ENCODE measurements around the gene TSTD2. TPM values are rescaled to one million over a fixed set of nuclear protein-coding genes. Genes with fewer than 3 reads are reported as not detected.
A peak's percentile ranks its signal among the peaks of the same experiment; 100 is the strongest.
"Not testable (repeated sequence)": the region's sequence is repeated elsewhere in the genome, so short reads cannot be mapped to it uniquely, and the experiment has no call there.

TSTD2 gene
- total and polyA plus RNA-seq, 5 experiments from 2014 or later = 7.0 to 26.5 (median 8.9) TPM

GRCh38 chr9:97628668-97629067 is 4.5 kb downstream of the TSTD2 start:
- no peak overlapping the region for H3K4me3 Mint-ChIP-seq
- H3K27ac Mint-ChIP-seq = peak overlapping the region in 3 of 10 donors; percentile 48 to 53 (median 51)
- ATAC-seq (no peak), DNase-seq (no peak)
- peaks cover 21 to 41% (median 30%) of the 10 kb centered on the region in 4 donors for H3K4me1 Mint-ChIP-seq
- POLR2A ChIA-PET = interaction anchor here (0.6 kb wide), 1 partner anchor 1010 kb away, joined by 4 read pairs; no protein-coding TSS in a partner anchor
- H3K36me3 Mint-ChIP-seq = peaks cover 0 to 36% (median 4%) of the 10 kb centered on the region in 3 donors
- H3K27me3 Mint-ChIP-seq = no peaks in the 10 kb centered on the region
- H3K9me3 Mint-ChIP-seq = no peaks in the 10 kb centered on the region

- Mint-ChIP-seq H3K9me3 (no peaks in the 10 kb centered on the region), H3K4me1 (peaks cover 17 to 39% (median 27%) of the 10 kb centered on the region in 4 donors), H3K27ac (no peak overlapping the region), H3K36me3 (peaks cover 0 to 41% (median 4%) of the 10 kb centered on the region in 3 donors), H3K27me3 (no peaks in the 10 kb centered on the region), H3K4me3 (no peak overlapping the region)
- ATAC-seq (no peak), DNase-seq (no peak)
- POLR2A ChIA-PET = no interaction called here
Measured at GRCh38 chr9:97627624-97628023, 5.5 kb downstream of the TSTD2 start.

DNA sequence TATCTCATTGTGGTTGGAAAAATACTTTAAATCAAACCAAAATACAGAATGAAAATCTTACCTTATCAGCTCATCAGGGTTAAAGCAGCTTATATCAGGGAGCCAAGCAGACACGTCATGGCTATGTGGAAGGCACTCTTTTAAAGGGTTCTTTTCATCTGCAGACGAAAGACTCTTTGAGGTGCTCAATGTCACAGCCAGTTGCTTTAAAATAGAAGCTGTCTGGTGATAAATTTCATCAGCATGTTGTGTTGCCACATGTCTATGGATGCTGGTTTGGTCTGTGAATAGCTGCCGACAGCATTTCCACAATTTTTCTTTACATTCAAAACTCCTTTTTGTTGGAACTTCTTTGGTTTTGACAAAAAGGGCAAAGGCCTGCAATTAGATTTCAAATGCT is 7.5 kb downstream of the TSTD2 start:
- Mint-ChIP-seq H3K4me1 (peaks cover 8 to 24% (median 17%) of the 10 kb centered on the region in 4 donors), H3K36me3 (peaks cover 0 to 52% (median 5%) of the 10 kb centered on the region in 3 donors)

DNA sequence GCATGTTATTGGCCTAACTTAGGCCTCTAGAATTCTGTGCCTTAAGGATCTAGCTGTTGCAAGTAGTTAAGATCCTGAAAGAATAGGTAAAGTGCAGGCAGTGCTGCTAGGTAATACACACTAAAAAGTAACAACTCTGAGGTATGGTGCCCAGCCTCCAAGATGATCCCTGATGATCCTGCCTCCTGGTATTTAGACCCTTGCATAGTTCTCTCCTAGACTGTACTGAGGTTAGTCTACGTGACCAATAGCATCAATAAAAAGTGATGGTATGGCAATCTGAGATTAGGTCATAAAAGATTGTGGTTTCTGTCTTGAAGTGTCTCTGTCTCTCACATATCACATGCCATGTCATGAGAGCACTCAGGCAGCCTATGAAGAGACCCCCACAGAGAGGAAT is 9.2 kb downstream of the TSTD2 start:
- H3K27me3 Mint-ChIP-seq = no peaks in the 10 kb centered on the region
- peaks cover 0 to 58% (median 11%) of the 10 kb centered on the region in 3 donors for H3K36me3 Mint-ChIP-seq
- POLR2A ChIA-PET = interaction anchor here (1.0 kb wide), 1 partner anchor 73 kb away, joined by 3 read pairs; the partner anchor contains the start of gene XPA
- peaks cover 3 to 13% (median 9%) of the 10 kb centered on the region in 4 donors for H3K4me1 Mint-ChIP-seq
- DNase-seq (no peak), ATAC-seq (no peak)
- H3K27ac Mint-ChIP-seq = no peak overlapping the region
- H3K9me3 Mint-ChIP-seq = no peaks in the 10 kb centered on the region
- no peak overlapping the region for H3K4me3 Mint-ChIP-seq

More for the DNA sequence above, 7.5 kb downstream of the TSTD2 start:
- H3K9me3 Mint-ChIP-seq = no peaks in the 10 kb centered on the region
- ATAC-seq (no peak), DNase-seq (no peak)
- H3K4me3 Mint-ChIP-seq = no peak overlapping the region
- no peaks in the 10 kb centered on the region for H3K27me3 Mint-ChIP-seq
- POLR2A ChIA-PET = no interaction called here
- H3K27ac Mint-ChIP-seq = no peak overlapping the region

- H3K27me3 Mint-ChIP-seq, H3K4me3 Mint-ChIP-seq: not testable (repeated sequence)
Measured at GRCh38 chr9:97622483-97622882, 10.7 kb downstream of the TSTD2 start.

DNA sequence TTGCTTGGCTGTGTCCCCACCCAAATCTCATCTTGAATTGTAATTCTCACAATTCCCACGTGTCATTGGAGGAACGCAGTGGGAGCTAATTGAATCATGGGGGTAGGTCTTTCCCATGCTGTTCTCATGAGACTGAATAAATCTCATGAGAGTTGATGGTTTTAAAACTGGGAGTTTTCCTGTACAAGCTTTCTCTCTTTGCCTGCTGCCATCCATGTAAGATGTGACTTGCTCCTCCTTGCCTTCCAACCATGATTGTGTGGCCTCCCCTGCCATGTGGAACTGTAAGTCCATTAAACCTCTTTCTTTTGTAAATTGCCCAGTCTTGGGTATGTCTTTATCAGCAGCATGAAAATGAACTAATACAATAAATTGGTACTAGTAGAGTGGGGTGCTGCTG is 13.1 kb downstream of the TSTD2 start:
- H3K4me3 Mint-ChIP-seq, ATAC-seq, DNase-seq, H3K27me3 Mint-ChIP-seq, H3K9me3 Mint-ChIP-seq, H3K27ac Mint-ChIP-seq, POLR2A ChIA-PET: not testable (repeated sequence)
- H3K4me1 Mint-ChIP-seq = peaks cover 0 to 12% (median 1%) of the 10 kb centered on the region in 4 donors
- H3K36me3 Mint-ChIP-seq = peaks cover 0 to 65% (median 11%) of the 10 kb centered on the region in 3 donors

More at GRCh38 chr9:97622483-97622882, 10.7 kb downstream of the TSTD2 start:
- POLR2A ChIA-PET, DNase-seq, ATAC-seq, H3K4me1 Mint-ChIP-seq, H3K9me3 Mint-ChIP-seq: not testable (repeated sequence)
- Mint-ChIP-seq H3K36me3 (peaks cover 0 to 63% (median 11%) of the 10 kb centered on the region in 3 donors), H3K27ac (peak overlapping the region in 2 of 10 donors; percentile 19 to 56)

DNA sequence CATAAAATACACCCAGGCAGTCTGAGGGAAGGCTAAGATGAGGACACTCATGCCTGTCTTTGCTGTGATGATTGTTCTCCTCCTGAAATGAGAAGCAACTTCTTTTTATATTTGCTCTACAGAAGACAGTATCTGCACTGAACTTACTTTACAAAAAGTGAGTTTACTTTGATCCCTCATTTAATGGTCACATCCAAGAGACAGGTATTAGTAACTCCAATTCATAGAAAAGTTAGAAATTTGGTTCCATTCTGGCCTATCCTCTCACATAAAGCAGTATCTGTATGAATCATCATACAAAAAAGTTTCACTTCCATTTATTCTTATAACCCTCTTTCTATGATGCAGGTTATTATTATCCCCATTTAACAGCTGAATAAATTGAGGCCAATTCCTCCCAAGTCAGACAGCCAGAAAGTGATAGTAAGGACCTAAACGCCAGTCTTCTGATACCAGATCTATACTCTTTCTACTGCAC is 15.2 kb downstream of the TSTD2 start:
- no peaks in the 10 kb centered on the region for H3K27me3 Mint-ChIP-seq
- POLR2A ChIA-PET = no interaction called here
- no peak for ATAC-seq
- DNase-seq = no peak
- no peak overlapping the region for H3K27ac Mint-ChIP-seq
- H3K9me3 Mint-ChIP-seq = no peaks in the 10 kb centered on the region
- no peak overlapping the region for H3K4me3 Mint-ChIP-seq
- H3K36me3 Mint-ChIP-seq = peaks cover 0 to 56% (median 8%) of the 10 kb centered on the region in 3 donors
- peaks cover 0 to 10% (median 1%) of the 10 kb centered on the region in 4 donors for H3K4me1 Mint-ChIP-seq

GRCh38 chr9:97615439-97616072 is 17.6 kb downstream of the TSTD2 start:
- DNase-seq (peak; percentile 14 to 77 (median 54)), ATAC-seq (peak; percentile 58 to 59)
- peak overlapping the region in 1 of 10 donors; percentile 63 for H3K27ac Mint-ChIP-seq
- H3K4me3 Mint-ChIP-seq = peak overlapping the region in 1 of 10 donors; percentile 2
- peaks cover 0 to 65% (median 6%) of the 10 kb centered on the region in 3 donors for H3K36me3 Mint-ChIP-seq
- no peaks in the 10 kb centered on the region for H3K27me3 Mint-ChIP-seq
- H3K9me3 Mint-ChIP-seq = no peaks in the 10 kb centered on the region
- peaks cover 0 to 6% (median 1%) of the 10 kb centered on the region in 4 donors for H3K4me1 Mint-ChIP-seq
- POLR2A ChIA-PET = no interaction called here

DNA sequence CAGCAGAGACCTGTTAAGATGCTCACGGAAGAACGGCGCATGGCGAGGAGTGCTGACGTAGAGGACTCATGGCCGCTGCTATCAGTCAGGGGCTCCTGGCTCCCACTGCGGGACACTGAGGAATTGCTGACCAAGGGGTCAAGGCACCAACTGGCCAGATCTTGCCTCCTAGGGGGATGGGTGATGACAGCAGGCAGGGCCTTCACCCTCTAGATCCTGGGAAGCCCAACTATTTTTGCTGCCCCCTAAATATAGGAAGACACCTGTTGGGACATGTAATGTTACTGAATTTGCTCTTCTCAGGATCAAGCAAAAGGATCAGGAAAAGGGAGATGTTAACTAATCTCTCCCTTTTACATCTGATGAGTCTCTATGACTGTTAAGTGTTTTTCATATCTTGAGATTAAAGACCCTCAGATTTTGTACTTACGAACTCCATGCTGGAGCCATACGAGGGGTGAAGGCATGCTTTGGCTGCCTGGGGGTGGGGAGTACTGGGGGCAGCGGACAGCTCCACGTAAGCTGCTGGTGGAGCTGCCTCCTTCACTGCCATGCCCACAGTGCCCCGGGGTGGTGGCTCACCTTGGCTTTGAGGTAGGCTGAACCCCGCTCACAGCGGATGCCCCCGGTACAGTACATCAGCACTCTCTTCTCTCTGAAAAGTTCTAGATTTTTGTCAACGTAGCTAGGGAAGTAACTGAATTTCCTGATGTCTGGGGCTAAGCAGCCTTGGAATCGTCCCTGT is 28.1 kb downstream of the TSTD2 start:
- no peak for DNase-seq
- no peak for ATAC-seq
- no peak overlapping the region for H3K4me3 Mint-ChIP-seq
- H3K36me3 Mint-ChIP-seq = peaks cover 0 to 76% (median 9%) of the 10 kb centered on the region in 3 donors
- H3K4me1 Mint-ChIP-seq = peaks cover 0 to 2% (median 0%) of the 10 kb centered on the region in 4 donors
- no peaks in the 10 kb centered on the region for H3K27me3 Mint-ChIP-seq
- POLR2A ChIA-PET = no interaction called here
- no peaks in the 10 kb centered on the region for H3K9me3 Mint-ChIP-seq
- H3K27ac Mint-ChIP-seq = peak overlapping the region in 3 of 10 donors; percentile 6 to 32 (median 25)

- Mint-ChIP-seq H3K27ac (peak overlapping the region in 3 of 10 donors; percentile 6 to 50 (median 43)), H3K36me3 (peaks cover 0 to 70% (median 9%) of the 10 kb centered on the region in 3 donors), H3K4me3 (no peak overlapping the region), H3K4me1 (peaks cover 5 to 7% (median 6%) of the 10 kb centered on the region in 4 donors), H3K9me3 (no peaks in the 10 kb centered on the region), H3K27me3 (no peaks in the 10 kb centered on the region)
- ATAC-seq (no peak), DNase-seq (no peak)
- POLR2A ChIA-PET = no interaction called here
Measured at GRCh38 chr9:97602430-97602829, 30.7 kb downstream of the TSTD2 start.

GRCh38 chr9:97601228-97601898 is 31.8 kb downstream of the TSTD2 start:
- no peak for DNase-seq
- H3K36me3 Mint-ChIP-seq = peaks cover 0 to 65% (median 9%) of the 10 kb centered on the region in 3 donors
- no peak for ATAC-seq
- no peak overlapping the region for H3K4me3 Mint-ChIP-seq
- H3K4me1 Mint-ChIP-seq = peaks cover 5 to 9% (median 6%) of the 10 kb centered on the region in 4 donors
- POLR2A ChIA-PET = no interaction called here
- peak overlapping the region in 1 of 10 donors; percentile 51 for H3K27ac Mint-ChIP-seq
- H3K9me3 Mint-ChIP-seq = no peaks in the 10 kb centered on the region
- H3K27me3 Mint-ChIP-seq = no peaks in the 10 kb centered on the region

DNA sequence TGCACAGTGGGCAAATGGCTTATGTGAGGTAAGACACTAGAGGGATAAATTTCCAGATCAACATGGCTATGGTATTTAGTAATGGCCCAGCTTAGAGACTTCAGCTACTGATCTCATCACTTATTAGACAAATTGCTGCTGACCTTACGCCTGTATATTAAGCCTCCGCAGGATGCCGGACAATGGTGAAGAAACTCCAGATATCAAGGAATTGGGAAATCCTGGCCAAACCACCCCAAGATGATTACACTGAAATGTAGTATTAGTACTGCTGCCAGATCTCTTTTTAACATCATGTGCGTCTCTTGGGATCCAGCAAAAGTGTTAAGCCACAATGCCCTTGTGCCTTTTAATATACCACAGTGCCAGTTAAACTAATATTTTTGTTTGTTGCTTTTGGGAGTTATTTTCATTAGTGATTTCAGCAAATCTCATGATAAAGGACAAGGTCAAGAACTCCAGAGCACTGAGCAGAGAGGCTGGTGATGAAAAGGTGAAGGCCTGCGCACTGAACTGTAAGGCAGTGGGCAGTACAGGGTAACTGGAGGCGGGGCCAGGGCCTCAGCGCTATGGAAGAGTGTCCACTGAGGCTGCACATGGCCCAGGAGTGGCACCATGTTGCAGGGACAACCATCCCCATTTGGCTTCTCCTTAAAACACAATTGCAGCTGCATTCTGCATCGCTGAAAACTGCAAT is 32.5 kb downstream of the TSTD2 start:
- Mint-ChIP-seq H3K27me3 (no peaks in the 10 kb centered on the region), H3K4me1 (peaks cover 5 to 9% (median 7%) of the 10 kb centered on the region in 4 donors), H3K9me3 (no peaks in the 10 kb centered on the region), H3K36me3 (peaks cover 0 to 61% (median 7%) of the 10 kb centered on the region in 3 donors), H3K4me3 (no peak overlapping the region), H3K27ac (peak overlapping the region in 1 of 10 donors; percentile 35)
- ATAC-seq (no peak), DNase-seq (no peak)
- POLR2A ChIA-PET = no interaction called here
